H1 (cell line): Measurements from ENCODE around the gene MAPK14. TPM values are rescaled to one million over a fixed set of nuclear protein-coding genes. Genes with fewer than 3 reads are reported as not detected.

Source experiments
- CTCF ChIA-PET: fragments of 300-600 bp; sonication (Branson Sonifier 250); formaldehyde crosslinking; loops from one replicate; lab custom pipeline; 2021; ENCODE audit not compliant: partially characterized antibody; lab: Charles Lee
- POLR2A ChIA-PET: fragments of 300-600 bp; sonication (Branson Sonifier 250); formaldehyde crosslinking; loops from one replicate; lab custom pipeline; 2021; ENCODE audit warnings: inconsistent platforms; ENCODE audit not compliant: partially characterized antibody; lab: Charles Lee
- DNase-seq, 2 experiments: peaks; one replicate each; pipeline versions ENCODE4 v3.0.0 to v3.0.0-alpha.2; 2010 to 2022; ENCODE audit warnings: low spot score in 2 of 2, low read depth in 1 of 2, mixed read lengths in 1 of 2
- FAIRE-seq: peaks from 2 replicates; lab custom pipeline; 2011; peaks lifted over from hg19 to GRCh38; lab: Jason Lieb, UNC
- H2AFZ ChIP-seq: 2 replicates; pipeline ENCODE4 v1.8.1; 2012; ENCODE audit warnings: low read length, inconsistent platforms
- H2AK5ac ChIP-seq: 2 replicates; pipeline ENCODE4 v1.6.1; 2013; ENCODE audit warnings: low read depth, low read length
- H2BK120ac ChIP-seq: replicated peaks from 2 replicates; pipeline ENCODE3; 2013; ENCODE audit warnings: low read depth, low read length, inconsistent platforms
- H2BK12ac ChIP-seq: 2 replicates; pipeline ENCODE4 v1.6.1; 2013; ENCODE audit warnings: low read depth, low read length
- H2BK15ac ChIP-seq: 2 replicates; pipeline ENCODE4 v1.6.1; 2013; ENCODE audit warnings: low read length
- H2BK20ac ChIP-seq: 2 replicates; pipeline ENCODE4 v1.6.1; 2013; ENCODE audit warnings: low read length
- H2BK5ac ChIP-seq: 2 replicates; pipeline ENCODE4 v1.6.1; 2013; ENCODE audit warnings: low read depth, low read length
- H3K14ac ChIP-seq: 2 replicates; pipeline ENCODE4 v1.6.1; 2013; ENCODE audit warnings: inconsistent platforms; ENCODE audit not compliant: insufficient read length
- H3K18ac ChIP-seq: 2 replicates; pipeline ENCODE4 v1.6.1; 2013; ENCODE audit warnings: low read length; ENCODE audit errors: extremely low read depth
- H3K23ac ChIP-seq: 2 replicates; pipeline ENCODE4 v1.6.1; 2013; ENCODE audit warnings: inconsistent platforms; ENCODE audit not compliant: insufficient read length
- H3K23me2 ChIP-seq: 2 replicates; pipeline ENCODE4 v1.6.1; 2013; ENCODE audit warnings: low read depth, low read length
- H3K27ac ChIP-seq: 2 replicates; pipeline ENCODE4 v1.6.1; 2011; ENCODE audit warnings: low read depth, low read length, inconsistent platforms
- H3K27me3 ChIP-seq, 4 experiments: replicated peaks in 1 of 4; 1 replicate in 1 of 4; 2 replicates in 3 of 4; pipeline versions ENCODE4 v1.6.1 to v1.8.1; 2011 to 2013; ENCODE audit warnings: low read length in 3 of 4, mild to moderate bottlenecking in 3 of 4, inconsistent platforms in 2 of 4, mixed read lengths in 2 of 4, moderate library complexity in 1 of 4; ENCODE audit not compliant: control insufficient read depth in 3 of 4, insufficient read depth in 3 of 4; ENCODE audit errors: extremely low read depth in 1 of 4
- H3K36me3 ChIP-seq, 4 experiments: 2 replicates each; pipeline versions ENCODE4 v1.6.1 to v1.8.1; 2011 to 2013; ENCODE audit warnings: mild to moderate bottlenecking in 4 of 4, low read length in 3 of 4, moderate library complexity in 2 of 4, control low read depth in 1 of 4, inconsistent platforms in 1 of 4; ENCODE audit not compliant: insufficient read depth in 4 of 4, control insufficient read depth in 2 of 4
- H3K4ac ChIP-seq: replicated peaks from 2 replicates; pipeline ENCODE3; 2013; ENCODE audit warnings: low read length, low read depth, mixed read lengths, inconsistent platforms; ENCODE audit not compliant: insufficient read length
- H3K4me1 ChIP-seq, 4 experiments: replicated peaks in 1 of 4; 1 replicate in 1 of 4; 2 replicates in 3 of 4; pipeline versions ENCODE4 v1.6.1 to v1.8.1; 2011 to 2013; ENCODE audit warnings: low read length in 3 of 4, inconsistent platforms in 2 of 4, mixed read lengths in 1 of 4; ENCODE audit not compliant: insufficient read depth in 4 of 4, control insufficient read depth in 3 of 4
- H3K4me2 ChIP-seq, 2 experiments: 2 replicates each; pipeline versions ENCODE4 v1.6.1 to v1.8.1; 2011 to 2013; ENCODE audit warnings: low read depth in 2 of 2, low read length in 2 of 2, control low read depth in 1 of 2, inconsistent platforms in 1 of 2, mild to moderate bottlenecking in 1 of 2; ENCODE audit not compliant: insufficient read depth in 1 of 2
- H3K4me3 ChIP-seq, 4 experiments: fragments of 200-600, 300-600 bp in 1 of 4; sonication (generic), shearing (Covaris generic), sonication (Bioruptor Twin) in 1 of 4; 2 replicates each; pipeline versions ENCODE4 v1.5.1 to v1.8.1; 2011 to 2016; ENCODE audit warnings: low read length in 4 of 4, low read depth in 3 of 4, control low read depth in 2 of 4, inconsistent platforms in 2 of 4, mild to moderate bottlenecking in 2 of 4, mixed read lengths in 1 of 4, moderate library complexity in 1 of 4; ENCODE audit not compliant: insufficient read depth in 2 of 4; ENCODE audit errors: extremely low read depth in 1 of 4
- H3K56ac ChIP-seq: replicated peaks from 2 replicates; pipeline ENCODE3; 2013; ENCODE audit warnings: low read depth, mild to moderate bottlenecking, mixed read lengths, low read length, inconsistent platforms; ENCODE audit not compliant: insufficient read length
- H3K79me1 ChIP-seq: 2 replicates; pipeline ENCODE4 v1.6.1; 2013; ENCODE audit warnings: low read depth, low read length, control low read depth
- H3K79me2 ChIP-seq, 2 experiments: 2 replicates each; pipeline versions ENCODE4 v1.6.1 to v1.8.1; 2012 to 2013; ENCODE audit warnings: low read length in 2 of 2, mild to moderate bottlenecking in 2 of 2, inconsistent platforms in 1 of 2; ENCODE audit not compliant: insufficient read depth in 2 of 2, control insufficient read depth in 1 of 2
- H3K9ac ChIP-seq, 4 experiments: replicated peaks in 1 of 4; 1 replicate in 1 of 4; 2 replicates in 3 of 4; pipeline versions ENCODE4 v1.6.1 to v1.8.1; 2011 to 2013; ENCODE audit warnings: low read depth in 3 of 4, low read length in 3 of 4, control low read depth in 2 of 4, mild to moderate bottlenecking in 2 of 4, moderate library complexity in 2 of 4, inconsistent platforms in 1 of 4; ENCODE audit errors: extremely low read depth in 1 of 4
- H3K9me3 ChIP-seq, 2 experiments: 2 replicates each; pipeline versions ENCODE4 v1.6.1 to v1.8.1; 2012 to 2013; ENCODE audit warnings: mild to moderate bottlenecking in 2 of 2, moderate library complexity in 2 of 2, control low read depth in 1 of 2, inconsistent platforms in 1 of 2, low read depth in 1 of 2, low read length in 1 of 2, mixed read lengths in 1 of 2; ENCODE audit not compliant: insufficient read depth in 2 of 2
- H4K20me1 ChIP-seq, 2 experiments: replicated peaks in 1 of 2; 2 replicates each; pipeline versions ENCODE3 to v1.8.1; 2011 to 2013; ENCODE audit warnings: inconsistent platforms in 2 of 2, low read length in 2 of 2, mild to moderate bottlenecking in 1 of 2; ENCODE audit not compliant: insufficient read depth in 2 of 2, control insufficient read depth in 1 of 2
- H4K5ac ChIP-seq: 2 replicates; pipeline ENCODE4 v1.6.1; 2013; ENCODE audit warnings: low read length, low read depth, mixed read lengths, inconsistent platforms; ENCODE audit not compliant: insufficient read length
- H4K8ac ChIP-seq: 2 replicates; pipeline ENCODE4 v1.8.0; 2013; ENCODE audit warnings: mild to moderate bottlenecking, moderate library complexity, low read length, inconsistent platforms; ENCODE audit not compliant: insufficient read depth; ENCODE audit errors: extremely low read depth
- H4K91ac ChIP-seq: replicated peaks from 2 replicates; pipeline ENCODE3; 2013; ENCODE audit warnings: low read length, mixed read lengths, inconsistent platforms; ENCODE audit not compliant: insufficient read length
- WGBS, 2 experiments: shearing (Covaris generic) in 1 of 2; methylation state at CpG; one replicate each; pipeline versions ENCODE4 v1.1.6 to v1.1.7; 2013 to 2015; ENCODE audit warnings: low lambda C conversion rate in 2 of 2, mixed read lengths in 2 of 2, inconsistent platforms in 1 of 2, low coverage in 1 of 2, missing lambda C conversion rate in 1 of 2; ENCODE audit not compliant: insufficient replicate concordance in 2 of 2, insufficient coverage in 1 of 2, insufficient read length in 1 of 2; ENCODE audit errors: extremely low coverage in 1 of 2, missing lambda C conversion rate in 1 of 2; 5-methylcytosine and 5-hydroxymethylcytosine counted together
- polyA plus RNA-seq, 7 experiments: library from polyadenylated mRNA; depleted of rRNA in 3 of 7; stranded (reverse) in 5 of 7; unstranded in 2 of 7; fragments of >200 nt in 5 of 7; fragments of 200-250 nt in 2 of 7; gene quantifications; 1 replicate in 5 of 7; 2 replicates in 1 of 7; 4 replicates in 1 of 7; pipeline versions ENCODE4 v1.2.1 to v1.2.3, GENCODE V29; 2011 to 2013; ENCODE audit warnings: missing spikeins in 2 of 7, mixed read lengths in 2 of 7
- total RNA-seq: library from RNA; stranded (reverse); fragmentation: NEBNext Ultra II Directional; extraction: Animal tissue kit (Norgen Biotek cat#: 25700); gene quantifications from 2 replicates; pipeline ENCODE4 v1.2.1, GENCODE V29; 2021

The MAPK14 gene
- total and polyA plus RNA-seq, 2 of the 8 experiments (the other 6 are each of a cell fraction or from before 2014, with no cell fraction given), result 18.1 to 39.3 TPM

DNA sequence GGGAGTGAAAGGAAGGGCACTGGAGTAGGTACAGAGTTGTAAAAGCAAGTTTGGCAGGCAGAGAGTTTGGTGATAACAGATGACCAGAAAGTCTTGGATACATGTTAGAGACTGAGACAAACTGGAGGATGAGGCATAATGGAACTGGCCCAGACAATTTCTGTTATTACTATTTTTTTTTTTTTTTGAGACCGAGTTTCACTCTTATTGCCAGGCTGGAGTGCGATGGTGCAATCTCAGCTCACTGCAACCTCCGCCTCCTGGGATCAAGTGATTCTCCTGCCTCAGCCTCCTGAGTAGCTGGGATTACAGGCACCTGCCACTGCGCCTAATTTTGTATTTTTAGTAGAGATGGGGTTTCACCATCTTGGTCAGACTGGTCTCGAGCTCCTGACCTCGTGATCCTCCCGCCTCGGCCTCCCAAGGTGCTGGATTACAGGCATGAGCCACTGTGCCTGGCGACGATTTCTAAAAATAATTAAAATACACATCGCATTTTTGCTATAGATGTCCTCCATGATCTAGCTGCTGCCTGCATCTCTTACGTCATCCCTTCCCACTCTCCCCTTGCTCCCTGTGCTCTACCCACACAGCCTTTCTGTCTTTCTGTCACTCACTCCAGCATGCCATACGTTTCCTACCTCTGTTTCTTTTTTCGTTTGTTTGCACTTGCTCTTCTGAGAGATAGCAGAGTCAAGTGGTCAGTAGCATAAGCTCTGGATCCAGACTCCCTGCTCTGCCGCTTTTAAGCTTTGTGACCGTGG is 23.5 kb downstream of the MAPK14 start:
- H3K79me2 ChIP-seq, result peaks cover 4 to 40% of the 10 kb centered on the region in 2 experiments; a peak in 3 of 4 replicates
- H4K5ac ChIP-seq, result no peak overlapping the region
- peaks cover 6% of the 10 kb centered on the region for H3K79me1 ChIP-seq
- H3K9me3 ChIP-seq, result no peaks in the 10 kb centered on the region
- H3K23me2 ChIP-seq, result no peaks in the 10 kb centered on the region
- no peak overlapping the region for H2AFZ ChIP-seq
- H3K27me3 ChIP-seq, result no peaks in the 10 kb centered on the region
- H3K4me3 ChIP-seq, result no peak overlapping the region
- no peak overlapping the region for H2BK12ac ChIP-seq
- WGBS, 2 experiments, result 89% methylated on average over 16 of the region's 16 CpGs; no CpG with 5 or more reads in 1 of the 2 experiments
- FAIRE-seq, result no peak
- no peak overlapping the region for H2BK5ac ChIP-seq
- POLR2A ChIA-PET, result no interaction called here
- H2BK20ac ChIP-seq, result no peak overlapping the region
- no peak overlapping the region for H4K91ac ChIP-seq
- H3K27ac ChIP-seq, result no peak overlapping the region
- H3K4me2 ChIP-seq, result no peak overlapping the region
- H3K18ac ChIP-seq, result no peak overlapping the region
- H2BK120ac ChIP-seq, result no peak overlapping the region
- peaks cover 3 to 6% of the 10 kb centered on the region in 2 experiments for H4K20me1 ChIP-seq
- H3K36me3 ChIP-seq, result peaks cover 0 to 10% (median 0%) of the 10 kb centered on the region in 4 experiments; a peak in 1 of 8 replicates
- no peaks in the 10 kb centered on the region for H3K4me1 ChIP-seq
- CTCF ChIA-PET, result interaction anchor here (0.9 to 1.5 kb wide), 5 partner anchors 11 to 53 kb away, joined by 3 to 4 read pairs (median 3); no protein-coding TSS in a partner anchor
- no peak overlapping the region; a peak in 1 of 7 replicates for H3K9ac ChIP-seq
- no peak overlapping the region for H3K4ac ChIP-seq
- H3K23ac ChIP-seq, result no peak overlapping the region
- no peak overlapping the region for H2AK5ac ChIP-seq
- H2BK15ac ChIP-seq, result no peak overlapping the region
- no peak overlapping the region for H3K56ac ChIP-seq
- H4K8ac ChIP-seq, result no peak overlapping the region
- H3K14ac ChIP-seq, result no peak overlapping the region
- DNase-seq, result no peak
